ENCODE results near the gene HMSD. TPM values are rescaled to one million over a fixed set of nuclear protein-coding genes. Genes with fewer than 3 reads are reported as not detected.
A peak's percentile ranks its signal among the peaks of the same experiment; 100 is the strongest.

The HMSD gene
- total and polyA plus RNA-seq, 2 of the 4 experiments (the other 2 are of a cell fraction): 0.17 to 0.36 TPM

- Histone ChIP-seq H3K27ac (ENCODE audit: insufficient read depth, low read length) (no peak overlapping the region), H2BK20ac (ENCODE audit: low read depth, low read length) (no peak overlapping the region), H2BK120ac (ENCODE audit: low read depth, low read length) (no peak overlapping the region), H2BK15ac (ENCODE audit: low read depth, low read length) (no peak overlapping the region), H4K91ac (ENCODE audit: insufficient read depth, low read depth, low read length) (no peak overlapping the region), H4K20me1 (ENCODE audit: insufficient read depth, low read length) (no peaks in the 10 kb centered on the region), H3K14ac (replicated peaks; ENCODE audit: low read depth, low read length) (no peak overlapping the region), H3K4ac (ENCODE audit: low read depth, low read length) (no peak overlapping the region), H4K8ac (ENCODE audit: low read depth in 2 of 2, low read length in 2 of 2) (no peak overlapping the region), H3K56ac (ENCODE audit: extremely low read depth, insufficient read depth, low read length) (no peak overlapping the region), H3K79me1 (ENCODE audit: low read depth in 1 of 2, low read length in 2 of 2) (no peaks in the 10 kb centered on the region), H3K4me1 (ENCODE audit: control insufficient read depth, insufficient read depth, low read length) (peaks cover 2% of the 10 kb centered on the region; the same call in 1 of the 2 replicates), H4K5ac (ENCODE audit: low read depth, low read length) (no peak overlapping the region), H2BK5ac (ENCODE audit: low read depth, low read length, poor library complexity, severe bottlenecking) (no peak overlapping the region), H3K9me1 (ENCODE audit: insufficient read depth, low read length) (peaks cover 8% of the 10 kb centered on the region), H3K18ac (ENCODE audit: low read depth, low read length) (no peak overlapping the region), H3K9me3 (ENCODE audit: control insufficient read depth, insufficient read depth, low read length) (no peaks in the 10 kb centered on the region), H3K9ac (ENCODE audit: low read depth, low read length) (no peak overlapping the region), H2AK9ac (replicated peaks; ENCODE audit: low read depth, low read length, poor library complexity) (no peak overlapping the region), H3K23ac (ENCODE audit: low read depth, low read length) (no peak overlapping the region), H3K4me2 (ENCODE audit: low read depth, low read length) (no peak overlapping the region), H3K36me3 (ENCODE audit: control insufficient read depth, insufficient read depth, low read length) (no peaks in the 10 kb centered on the region), H3K27me3 (ENCODE audit: control insufficient read depth, insufficient read depth, low read length) (peaks cover 23% of the 10 kb centered on the region), H2AFZ (replicated peaks; ENCODE audit: low read length, poor library complexity) (no peak overlapping the region), H2AK5ac (ENCODE audit: low read depth, low read length) (peak overlapping the region; percentile 8; the same call in 1 of the 2 replicates), H3K4me3 (ENCODE audit: insufficient read depth, low read depth, low read length) (no peak overlapping the region)
- intact Hi-C loops (cut with micrococcal nuclease) (loop anchor here (1.0 kb wide), 1 partner anchor 31 kb away; no protein-coding TSS in a partner anchor), in situ Hi-C loops (cut with MboI; ENCODE audit: low sequenced_read_pairs) (no loop called here), dilution Hi-C loops (cut with HindIII; ENCODE audit: low sequenced_read_pairs, unreplicated experiment) (no loop called here)
- WGBS, 2 experiments (ENCODE audit: extremely low coverage in 2 of 2, insufficient read length in 1 of 2): no CpG with 5 or more reads among the region's 1 CpG
- ATAC-seq (ENCODE audit: low read depth): peak; percentile 97
- DNase-seq: peak; percentile 77
- ChIA-PET CTCF (interaction anchor here (0.6 to 1.5 kb wide), 9 partner anchors 9 to 276 kb away, joined by 3 to 20 read pairs (median 5); no protein-coding TSS in a partner anchor), POLR2A (ENCODE audit: unreplicated experiment) (no interaction called here)
- TF ChIP-seq RAD21 (IDR thresholded peaks at IDR 0.05; ENCODE audit: low read length) (peak; percentile 72), MAZ (IDR thresholded peaks at IDR 0.05; ENCODE audit: borderline replicate concordance, low read depth, low read length) (no peak), CTCF (conservative IDR thresholded peaks at IDR 0.05; ENCODE audit: low read depth, low read length) (peak; percentile 86), SMC3 (IDR thresholded peaks at IDR 0.05; ENCODE audit: low read depth, low read length) (peak; percentile 57), CHD1 (IDR thresholded peaks at IDR 0.05; ENCODE audit: low read depth, low read length) (no peak)
- BruUV-seq (replicated peaks): no TSS peak
Observed at GRCh38 chr18:63963615-63964256, 14.6 kb downstream of the HMSD start.

Data from IMR-90 (cell line).